ENCODE results near the gene ATP11A. TPM values are rescaled to one million over a fixed set of nuclear protein-coding genes. Genes with fewer than 3 reads are reported as not detected.
"Not testable (repeated sequence)": the region's sequence is repeated elsewhere in the genome, so short reads cannot be mapped to it uniquely, and the experiment has no call there.

The ATP11A gene
- total RNA-seq, 1 experiment from 2014 or later, result 9.4 TPM

- POLR2A ChIA-PET (ENCODE audit: low non-redundant PET), result no interaction called here
These were observed 17.1 kb upstream of the ATP11A start for GRCh38 chr13:112672651-112673284.

GRCh38 chr13:112674412-112675365 lies 15.1 kb upstream of the ATP11A start:
- Histone ChIP-seq H3K27ac (ENCODE audit: low read depth, low read length, poor library complexity, severe bottlenecking) (no peak overlapping the region), H3K4me3 (ENCODE audit: low read depth, low read length, poor library complexity, severe bottlenecking) (no peak overlapping the region), H3K4me1 (ENCODE audit: insufficient read depth, low read length, poor library complexity, severe bottlenecking) (no peaks in the 10 kb centered on the region), H3K9me3 (ENCODE audit: low read depth, low read length, poor library complexity, severe bottlenecking) (no peaks in the 10 kb centered on the region), H3K36me3 (ENCODE audit: insufficient read depth, low read length, poor library complexity, severe bottlenecking) (no peaks in the 10 kb centered on the region), H3K27me3 (replicated peaks; ENCODE audit: insufficient read depth, low read depth, low read length, poor library complexity) (no peaks in the 10 kb centered on the region)
- TF ChIP-seq EZH2 (IDR thresholded peaks at IDR 0.05; ENCODE audit: borderline replicate concordance, low read depth, low read length, poor library complexity, severe bottlenecking) (no peak), CTCF (conservative IDR thresholded peaks at IDR 0.05; ENCODE audit: low read depth, low read length) (no peak)
- intact Hi-C loops (cut with micrococcal nuclease; ENCODE audit: unreplicated experiment), result no loop called here
- ChIA-PET CTCF (no interaction called here), POLR2A (ENCODE audit: low non-redundant PET) (interaction anchor here (0.7 kb wide), 1 partner anchor 563 kb away, joined by 9 read pairs; no protein-coding TSS in a partner anchor)
- BruUV-seq (replicated peaks), result no TSS peak
- no peak for DNase-seq (ENCODE audit: low spot score)

More at GRCh38 chr13:112672651-112673284, 17.1 kb upstream of the ATP11A start:
- CTCF ChIA-PET, result no interaction called here
- Histone ChIP-seq H3K4me3 (ENCODE audit: low read depth, low read length, poor library complexity, severe bottlenecking) (no peak overlapping the region), H3K36me3 (ENCODE audit: insufficient read depth, low read length, poor library complexity, severe bottlenecking) (no peaks in the 10 kb centered on the region), H3K4me1 (ENCODE audit: insufficient read depth, low read length, poor library complexity, severe bottlenecking) (no peaks in the 10 kb centered on the region), H3K9me3 (ENCODE audit: low read depth, low read length, poor library complexity, severe bottlenecking) (no peaks in the 10 kb centered on the region), H3K27me3 (replicated peaks; ENCODE audit: insufficient read depth, low read depth, low read length, poor library complexity) (peaks cover 3% of the 10 kb centered on the region), H3K27ac (ENCODE audit: low read depth, low read length, poor library complexity, severe bottlenecking) (no peak overlapping the region)
- BruUV-seq (replicated peaks), result no TSS peak
- TF ChIP-seq EZH2 (IDR thresholded peaks at IDR 0.05; ENCODE audit: borderline replicate concordance, low read depth, low read length, poor library complexity, severe bottlenecking) (no peak), CTCF (conservative IDR thresholded peaks at IDR 0.05; ENCODE audit: low read depth, low read length) (no peak)
- intact Hi-C loops (cut with micrococcal nuclease; ENCODE audit: unreplicated experiment), result no loop called here
- no peak for DNase-seq (ENCODE audit: low spot score)

DNA sequence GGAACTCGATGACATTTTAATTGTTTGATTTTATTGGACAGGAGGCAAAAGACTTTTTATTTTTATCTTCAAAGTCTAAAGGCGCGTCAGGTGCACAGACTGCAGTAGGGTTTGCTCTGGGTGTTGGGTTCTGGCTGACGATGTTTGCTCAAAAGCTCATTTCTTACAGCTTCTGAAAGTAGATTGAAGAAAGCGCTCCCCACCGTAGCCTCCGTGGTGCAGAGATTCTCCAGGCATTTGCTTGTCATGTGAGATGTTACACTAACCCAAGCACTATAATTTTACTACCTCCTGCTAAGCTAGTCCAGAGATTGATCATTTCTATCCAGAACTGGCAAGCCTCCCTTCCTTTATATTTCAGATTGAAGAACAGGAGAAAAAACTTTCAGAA lies 14.5 kb upstream of the ATP11A start:
- H3K9me3 ChIP-seq (ENCODE audit: low read depth, low read length, poor library complexity, severe bottlenecking), result no peaks in the 10 kb centered on the region
- intact Hi-C loops (cut with micrococcal nuclease; ENCODE audit: unreplicated experiment), result no loop called here
- ChIA-PET POLR2A (ENCODE audit: low non-redundant PET) (no interaction called here), CTCF (no interaction called here)
- H3K27me3 ChIP-seq (replicated peaks; ENCODE audit: insufficient read depth, low read depth, low read length, poor library complexity), result no peaks in the 10 kb centered on the region
- H3K27ac ChIP-seq (ENCODE audit: low read depth, low read length, poor library complexity, severe bottlenecking), result no peak overlapping the region
- DNase-seq (ENCODE audit: low spot score), result no peak
- TF ChIP-seq CTCF (conservative IDR thresholded peaks at IDR 0.05; ENCODE audit: low read depth, low read length), result no peak
- no peak for TF ChIP-seq EZH2 (IDR thresholded peaks at IDR 0.05; ENCODE audit: borderline replicate concordance, low read depth, low read length, poor library complexity, severe bottlenecking)
- H3K36me3 ChIP-seq (ENCODE audit: insufficient read depth, low read length, poor library complexity, severe bottlenecking), result no peaks in the 10 kb centered on the region
- H3K4me3 ChIP-seq (ENCODE audit: low read depth, low read length, poor library complexity, severe bottlenecking), result no peak overlapping the region
- no peaks in the 10 kb centered on the region for H3K4me1 ChIP-seq (ENCODE audit: insufficient read depth, low read length, poor library complexity, severe bottlenecking)
- BruUV-seq (replicated peaks), result no TSS peak

- H3K36me3 ChIP-seq (ENCODE audit: insufficient read depth, low read length, poor library complexity, severe bottlenecking); H3K9me3 ChIP-seq (ENCODE audit: low read depth, low read length, poor library complexity, severe bottlenecking); H3K4me3 ChIP-seq (ENCODE audit: low read depth, low read length, poor library complexity, severe bottlenecking); CTCF ChIA-PET; POLR2A ChIA-PET (ENCODE audit: low non-redundant PET); BruUV-seq (replicated peaks); DNase-seq (ENCODE audit: low spot score); intact Hi-C loops (cut with micrococcal nuclease; ENCODE audit: unreplicated experiment); H3K27ac ChIP-seq (ENCODE audit: low read depth, low read length, poor library complexity, severe bottlenecking); H3K4me1 ChIP-seq (ENCODE audit: insufficient read depth, low read length, poor library complexity, severe bottlenecking); H3K27me3 ChIP-seq (replicated peaks; ENCODE audit: insufficient read depth, low read depth, low read length, poor library complexity): not testable (repeated sequence)
These were observed 12.3 kb upstream of the ATP11A start for GRCh38 chr13:112677421-112677962.
